ENCODE results near the gene IP6K2. TPM values are rescaled to one million over a fixed set of nuclear protein-coding genes. Genes with fewer than 3 reads are reported as not detected.
"Not testable (repeated sequence)": the region's sequence is repeated elsewhere in the genome, so short reads cannot be mapped to it uniquely, and the experiment has no call there.

The IP6K2 gene
- polyA plus RNA-seq, 1 donor, result 85.4 TPM

GRCh38 chr3:48727511-48727910, 10.5 kb upstream of the IP6K2 start:
- no peak for DNase-seq

- not testable (repeated sequence) for DNase-seq
Measured at GRCh38 chr3:48725185-48725855, 8.3 kb upstream of the IP6K2 start.

GRCh38 chr3:48723725-48724124, 6.7 kb upstream of the IP6K2 start:
- no peak for DNase-seq

GRCh38 chr3:48723293-48723692, 6.3 kb upstream of the IP6K2 start:
- DNase-seq, result not testable (repeated sequence)

- peak; percentile 49 for DNase-seq
Measured at GRCh38 chr3:48716508-48716981, 476 bp downstream of the IP6K2 start.

- no peak for DNase-seq
Measured at GRCh38 chr3:48715174-48715800, 1.7 kb downstream of the IP6K2 start.

GRCh38 chr3:48711727-48712126, 5.3 kb downstream of the IP6K2 start:
- no peak for DNase-seq

- DNase-seq, result no peak
Measured at GRCh38 chr3:48709051-48709461, 8.0 kb downstream of the IP6K2 start.

GRCh38 chr3:48708481-48708889, 8.5 kb downstream of the IP6K2 start:
- no peak for DNase-seq

GRCh38 chr3:48707157-48707556, 9.9 kb downstream of the IP6K2 start:
- DNase-seq, result no peak

- no peak for DNase-seq
Measured at GRCh38 chr3:48702320-48702920, 14.6 kb downstream of the IP6K2 start.

- DNase-seq, result no peak
Measured at GRCh38 chr3:48700731-48701405, 16.2 kb downstream of the IP6K2 start.

- DNase-seq, result no peak
Measured at GRCh38 chr3:48698891-48699290, 18.1 kb downstream of the IP6K2 start.

GRCh38 chr3:48697952-48698351, 19.1 kb downstream of the IP6K2 start:
- no peak for DNase-seq

GRCh38 chr3:48696601-48697000, 20.4 kb downstream of the IP6K2 start:
- no peak for DNase-seq

GRCh38 chr3:48696156-48696555, 20.9 kb downstream of the IP6K2 start:
- DNase-seq, result no peak

GRCh38 chr3:48695393-48695753, 21.6 kb downstream of the IP6K2 start:
- no peak for DNase-seq

- no peak for DNase-seq
Measured at GRCh38 chr3:48694610-48695392, 22.2 kb downstream of the IP6K2 start.

GRCh38 chr3:48693826-48694225, 23.2 kb downstream of the IP6K2 start:
- no peak for DNase-seq

- no peak for DNase-seq
Measured at GRCh38 chr3:48692551-48692950, 24.5 kb downstream of the IP6K2 start.

GRCh38 chr3:48690846-48691458, 26.1 kb downstream of the IP6K2 start:
- DNase-seq, result no peak

- DNase-seq, result no peak
Measured at GRCh38 chr3:48689384-48689783, 27.6 kb downstream of the IP6K2 start.

All from hindlimb muscle (tissue), 1 donor.